Measurements from ENCODE around the gene SLC12A8. TPM values are rescaled to one million over a fixed set of nuclear protein-coding genes. Genes with fewer than 3 reads are reported as not detected.

SLC12A8 gene
- total RNA-seq, 6 experiments from 2014 or later: 8.5 to 23.4 (median 20.3) TPM

GRCh38 chr3:125112981-125113380, 99.6 kb downstream of the SLC12A8 start:
- Histone ChIP-seq H3K9me3 (no peaks in the 10 kb centered on the region), H3K4me1 (no peaks in the 10 kb centered on the region), H3K36me3 (no peaks in the 10 kb centered on the region), H3K27ac (no peak overlapping the region), H3K4me3 (no peak overlapping the region), H3K27me3 (no peaks in the 10 kb centered on the region)
- WGBS (ENCODE audit: insufficient coverage, low coverage, low lambda C conversion rate, missing lambda C conversion rate): 70% methylated on average over 1 of the region's 1 CpG
- intact Hi-C loops (cut with DNase I): no loop called here
- ATAC-seq (no peak), DNase-seq (no peak)
- no peak for TF ChIP-seq POLR2A (IDR thresholded peaks at IDR 0.05)
- no peak for TF ChIP-seq CTCF (IDR thresholded peaks at IDR 0.05)

DNA sequence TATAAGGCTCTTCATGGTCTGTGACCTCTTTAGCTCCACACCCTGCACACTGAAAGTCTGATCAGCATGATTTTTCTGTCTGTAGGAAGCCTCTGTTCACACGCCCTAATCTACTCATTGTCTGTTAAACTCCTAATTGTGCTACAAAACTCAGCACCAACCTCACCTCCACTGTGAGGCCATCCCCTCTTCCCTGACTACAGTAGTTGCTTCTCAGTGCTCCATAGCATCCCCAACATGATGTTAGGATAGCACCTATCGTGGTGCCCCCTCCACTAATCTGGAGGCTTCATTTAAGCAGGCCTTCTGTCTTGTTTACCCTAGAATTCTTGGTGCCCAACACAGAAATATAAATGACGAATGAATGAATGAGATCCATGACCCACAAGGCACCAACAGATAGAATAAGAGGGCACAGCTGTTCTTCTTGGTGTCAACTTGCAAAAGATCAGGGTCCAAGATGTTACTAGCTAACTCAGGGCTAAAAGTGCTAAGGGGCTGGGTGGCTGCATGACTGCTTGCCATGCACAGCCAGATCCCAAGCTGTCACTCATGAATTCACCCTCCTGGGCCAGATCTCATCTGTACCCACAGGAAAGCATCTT, 101.6 kb downstream of the SLC12A8 start:
- Histone ChIP-seq H3K4me1 (no peaks in the 10 kb centered on the region), H3K27me3 (no peaks in the 10 kb centered on the region), H3K27ac (no peak overlapping the region), H3K9me3 (no peaks in the 10 kb centered on the region), H3K36me3 (no peaks in the 10 kb centered on the region), H3K4me3 (no peak overlapping the region)
- 80% methylated on average over 3 of the region's 3 CpGs for WGBS (ENCODE audit: insufficient coverage, low coverage, low lambda C conversion rate, missing lambda C conversion rate)
- ATAC-seq (no peak), DNase-seq (no peak)
- intact Hi-C loops (cut with DNase I): no loop called here
- no peak for TF ChIP-seq CTCF (IDR thresholded peaks at IDR 0.05)
- TF ChIP-seq POLR2A (IDR thresholded peaks at IDR 0.05): no peak

GRCh38 chr3:125110016-125110875, 102.3 kb downstream of the SLC12A8 start:
- Histone ChIP-seq H3K4me1 (no peaks in the 10 kb centered on the region), H3K27ac (no peak overlapping the region), H3K9me3 (no peaks in the 10 kb centered on the region), H3K36me3 (no peaks in the 10 kb centered on the region), H3K4me3 (no peak overlapping the region), H3K27me3 (no peaks in the 10 kb centered on the region)
- 78% methylated on average over 7 of the region's 10 CpGs for WGBS (ENCODE audit: insufficient coverage, low coverage, low lambda C conversion rate, missing lambda C conversion rate)
- intact Hi-C loops (cut with DNase I): no loop called here
- no peak for ATAC-seq
- TF ChIP-seq CTCF (IDR thresholded peaks at IDR 0.05) (no peak), POLR2A (IDR thresholded peaks at IDR 0.05) (no peak)
- no peak for DNase-seq

DNA sequence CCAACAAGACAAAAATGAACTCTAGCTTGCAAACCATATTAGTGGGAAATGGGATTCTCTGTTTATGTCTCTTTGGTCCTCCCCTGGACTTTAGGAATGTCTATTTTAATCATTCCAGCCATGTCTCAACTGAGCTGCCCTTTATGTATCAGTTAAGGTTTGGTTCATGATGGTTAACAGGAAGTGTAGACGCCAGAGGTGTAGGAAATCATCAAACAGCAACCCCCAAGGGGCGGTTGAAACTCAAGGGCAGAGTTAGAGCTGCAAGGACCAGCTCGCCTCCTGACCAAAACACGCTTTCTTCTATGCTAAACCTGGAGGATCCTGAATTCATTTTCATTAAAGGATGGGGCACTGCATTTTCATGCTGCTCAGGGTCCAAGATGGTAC, 103.0 kb downstream of the SLC12A8 start:
- intact Hi-C loops (cut with DNase I): no loop called here
- 80% methylated on average over 1 of the region's 4 CpGs for WGBS (ENCODE audit: insufficient coverage, low coverage, low lambda C conversion rate, missing lambda C conversion rate)

More for the DNA sequence above, 103.0 kb downstream of the SLC12A8 start:
- no peak for ATAC-seq
- H3K4me3 ChIP-seq: no peak overlapping the region
- no peaks in the 10 kb centered on the region for H3K27me3 ChIP-seq
- H3K9me3 ChIP-seq: no peaks in the 10 kb centered on the region
- no peak for TF ChIP-seq CTCF (IDR thresholded peaks at IDR 0.05)
- TF ChIP-seq POLR2A (IDR thresholded peaks at IDR 0.05): no peak
- H3K4me1 ChIP-seq: no peaks in the 10 kb centered on the region
- H3K36me3 ChIP-seq: no peaks in the 10 kb centered on the region
- DNase-seq: no peak
- H3K27ac ChIP-seq: no peak overlapping the region

All from right lobe of liver (tissue), 6 donors.